Activated CD8-positive, alpha-beta T cell treated with anti-CD3 and anti-CD28 coated beads for 36 hours (primary cell): ENCODE results near the gene PSMC3IP. TPM values are rescaled to one million over a fixed set of nuclear protein-coding genes. Genes with fewer than 3 reads are reported as not detected.

Experiments used
- ATAC-seq: fragments of 200-7000 bp; cut with Tn5 transposase; one replicate; pipeline ENCODE4 v1.10.0; 2021; ENCODE audit warnings: mild to moderate bottlenecking, moderate library complexity
- CTCF ChIA-PET: fragments of 350-600 bp; sonication (Branson Sonifier 250); formaldehyde crosslinking; loops from one replicate; lab custom pipeline; 2021; ENCODE audit warnings: antibody characterized with exemption; lab: Charles Lee
- POLR2A ChIA-PET: fragments of 350-600 bp; sonication (Branson Sonifier 250); formaldehyde crosslinking; loops from one replicate; lab custom pipeline; 2021; ENCODE audit warnings: antibody characterized with exemption; lab: Charles Lee
- DNase-seq: peaks from one replicate; pipeline ENCODE4 v3.0.0-alpha.2; 2020
- H3K27ac Mint-ChIP-seq: one replicate; pipeline ENCODE4 v1.8.0; 2021; ENCODE audit warnings: mild to moderate bottlenecking, mixed read lengths
- H3K27me3 Mint-ChIP-seq: one replicate; pipeline ENCODE4 v1.8.0; 2021; ENCODE audit warnings: mixed read lengths
- H3K36me3 Mint-ChIP-seq: one replicate; pipeline ENCODE4 v1.8.0; 2021; ENCODE audit warnings: low read depth, mixed read lengths
- H3K4me1 Mint-ChIP-seq: one replicate; pipeline ENCODE4 v1.8.0; 2021; ENCODE audit warnings: low read depth, mixed read lengths
- H3K4me3 Mint-ChIP-seq: one replicate; pipeline ENCODE4 v1.8.0; 2021; ENCODE audit warnings: mild to moderate bottlenecking, moderate library complexity, mixed read lengths
- H3K9me3 Mint-ChIP-seq: one replicate; pipeline ENCODE4 v1.8.0; 2021; ENCODE audit warnings: mixed read lengths
- CTCF ChIP-seq: fragments of 200-600 bp; IDR thresholded peaks from one replicate; pipeline ENCODE4 v1.8.0; 2022; ENCODE audit warnings: antibody characterized with exemption, mild to moderate bottlenecking
- intact Hi-C: fragments of 100-400 bp; cut with micrococcal nuclease; formaldehyde crosslinking; loops from one replicate; pipeline ENCODE4 v1.10.0; 2022
- total RNA-seq, 2 experiments: library from RNA; stranded (reverse); gene quantifications; one replicate each; pipeline ENCODE4 v1.2.3, GENCODE V29; 2021

Gene PSMC3IP
- total RNA-seq, 2 experiments from 2014 or later: 18.1 to 21.4 TPM

- Mint-ChIP-seq H3K27me3 (no peaks in the 10 kb centered on the region), H3K4me1 (peaks cover 32% of the 10 kb centered on the region), H3K9me3 (no peaks in the 10 kb centered on the region), H3K4me3 (peak within 1 kb of the TSS; percentile 99), H3K27ac (peak within 1 kb of the TSS; percentile 97), H3K36me3 (peaks cover 23% of the 10 kb centered on the region)
- TF ChIP-seq CTCF: no peak
- ATAC-seq (peak; percentile 95), DNase-seq (peak; percentile 99)
- intact Hi-C loops: no loop called here
- POLR2A ChIA-PET: interaction anchor here (0.6 to 2.0 kb wide), 11 partner anchors 9 to 224 kb away, joined by 3 to 12 read pairs (median 4); partner anchors contain the start of gene PSMC3IP
- CTCF ChIA-PET: interaction anchor here (0.6 to 3.3 kb wide), 11 partner anchors 9 to 389 kb away, joined by 3 to 33 read pairs (median 4); partner anchors contain the start of genes PSMC3IP and RPL27
These were observed 31.8 kb upstream of the PSMC3IP start, which contains the start of the genes RETREG3 and TUBG1 for GRCh38 chr17:42609182-42609813. Gene RETREG3 (minus strand): TSS chr17:42609374. CDS start chr17:42609324, 50 bp downstream. Gene TUBG1 (plus strand): TSS chr17:42609683. CDS start chr17:42609738, 55 bp downstream.

DNA sequence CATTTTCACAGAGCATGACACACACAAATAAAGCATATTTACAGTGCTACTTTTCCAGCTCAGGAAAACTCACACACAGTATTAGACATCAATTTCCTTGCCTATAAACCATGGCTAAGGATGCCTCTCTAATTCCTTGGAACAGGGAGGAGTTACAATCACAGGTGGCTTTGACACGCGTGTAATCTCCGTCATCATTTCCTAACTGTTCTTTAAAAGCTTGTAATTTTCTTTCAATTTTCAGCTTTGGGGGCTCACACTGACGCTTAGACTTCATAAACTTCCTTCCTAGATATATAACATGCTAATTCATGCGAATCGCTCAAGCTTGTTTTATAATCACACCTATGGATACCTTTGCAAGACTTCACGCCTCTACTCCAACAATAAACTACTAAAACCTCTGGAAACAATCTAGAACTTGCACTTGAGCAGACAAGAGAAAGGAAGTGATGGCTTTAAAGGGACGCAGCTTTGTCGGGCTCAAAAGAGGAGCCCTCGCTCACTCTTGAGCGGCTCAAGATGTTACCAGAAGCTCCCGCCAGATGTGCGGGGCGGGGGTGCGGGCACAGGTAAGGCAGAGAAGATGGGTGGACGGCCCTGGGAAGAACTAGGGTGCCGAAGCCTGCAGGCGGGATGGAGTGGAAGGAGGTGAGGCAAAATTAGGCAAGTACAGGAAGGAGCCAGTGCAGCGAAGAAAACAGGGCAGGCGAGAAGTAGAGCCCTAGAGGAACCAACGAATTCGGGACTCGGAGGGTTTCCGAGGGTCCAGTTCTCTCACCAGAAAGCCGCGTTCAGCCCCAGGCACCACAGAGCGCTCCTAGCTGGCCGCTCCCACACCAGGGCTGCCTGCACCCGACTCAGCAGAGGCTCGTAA, 31.0 kb upstream of the PSMC3IP start:
- DNase-seq (peak; percentile 34), ATAC-seq (peak; percentile 51)
- Mint-ChIP-seq H3K36me3 (peaks cover 15% of the 10 kb centered on the region), H3K27me3 (no peaks in the 10 kb centered on the region), H3K4me1 (peaks cover 36% of the 10 kb centered on the region), H3K27ac (peak overlapping the region; percentile 97), H3K4me3 (peak overlapping the region; percentile 99), H3K9me3 (no peaks in the 10 kb centered on the region)
- TF ChIP-seq CTCF: no peak
- ChIA-PET CTCF (interaction anchor here (0.6 to 3.3 kb wide), 13 partner anchors 8 to 389 kb away, joined by 3 to 33 read pairs (median 4); partner anchors contain the start of genes PSMC3IP, RPL27 and TUBG2), POLR2A (interaction anchor here (0.6 to 2.0 kb wide), 17 partner anchors 8 to 165 kb away, joined by 3 to 12 read pairs (median 4); partner anchors contain the start of gene PSMC3IP)
- intact Hi-C loops: no loop called here

DNA sequence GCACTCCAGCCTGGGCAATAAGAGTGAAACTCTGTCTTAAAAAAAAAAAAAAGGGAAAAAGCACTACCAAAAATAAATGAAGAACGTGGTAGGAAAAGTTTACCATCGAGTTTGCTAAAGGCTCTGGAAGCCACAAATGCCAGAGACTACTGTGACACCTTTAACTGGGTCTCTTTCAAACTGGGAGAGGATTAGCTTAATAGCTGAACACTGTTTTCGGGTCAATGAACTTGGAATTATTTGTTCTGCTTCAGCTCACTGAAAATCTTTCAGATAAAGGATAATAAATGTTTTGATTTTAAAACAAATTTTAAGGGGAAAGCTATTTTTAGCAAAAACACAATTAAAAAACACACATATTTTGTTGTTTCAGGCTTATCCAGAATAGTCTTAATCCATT, 30.2 kb upstream of the PSMC3IP start:
- DNase-seq (no peak), ATAC-seq (no peak)
- intact Hi-C loops: no loop called here
- ChIA-PET POLR2A (interaction anchor here (0.6 to 1.6 kb wide), 8 partner anchors 9 to 77 kb away, joined by 3 to 9 read pairs (median 4); no protein-coding TSS in a partner anchor), CTCF (interaction anchor here (1.3 to 3.3 kb wide), 7 partner anchors 10 to 321 kb away, joined by 3 to 33 read pairs (median 6); partner anchors contain the start of genes PSMC3IP and TUBG2)
- Mint-ChIP-seq H3K27me3 (no peaks in the 10 kb centered on the region), H3K4me3 (peak overlapping the region; percentile 99), H3K4me1 (peaks cover 42% of the 10 kb centered on the region), H3K36me3 (peaks cover 19% of the 10 kb centered on the region), H3K9me3 (no peaks in the 10 kb centered on the region), H3K27ac (peak overlapping the region; percentile 97)
- TF ChIP-seq CTCF: no peak

DNA sequence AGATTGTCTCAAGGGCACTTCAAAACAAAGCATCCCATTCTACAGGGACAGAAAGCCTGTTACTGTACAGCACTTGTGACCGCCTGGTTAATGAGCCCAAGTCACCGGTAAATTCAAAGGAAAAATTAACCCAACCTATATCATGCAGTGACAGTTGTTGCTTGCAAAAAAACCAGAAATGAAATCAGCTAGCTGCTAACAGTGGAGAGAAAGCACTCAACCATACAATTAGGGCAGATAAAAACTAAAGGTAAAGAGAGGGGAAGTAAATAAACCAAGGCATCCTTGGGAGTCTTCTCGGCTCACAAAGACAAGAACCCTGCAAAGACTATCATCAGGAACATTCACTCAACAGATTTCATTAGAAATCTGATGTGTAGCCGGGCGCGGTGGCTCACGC, 25.8 kb upstream of the PSMC3IP start:
- TF ChIP-seq CTCF: no peak
- no peak overlapping the region for H3K4me3 Mint-ChIP-seq
- H3K36me3 Mint-ChIP-seq: peaks cover 7% of the 10 kb centered on the region
- no peak for ATAC-seq
- no peaks in the 10 kb centered on the region for H3K9me3 Mint-ChIP-seq
- peaks cover 53% of the 10 kb centered on the region for H3K4me1 Mint-ChIP-seq
- no peak for DNase-seq
- ChIA-PET CTCF (interaction anchor here (6.1 kb wide), 1 partner anchor 25 kb away, joined by 46 read pairs; the partner anchor contains the start of gene PSMC3IP), POLR2A (no interaction called here)
- H3K27me3 Mint-ChIP-seq: no peaks in the 10 kb centered on the region
- H3K27ac Mint-ChIP-seq: peak overlapping the region; percentile 16
- intact Hi-C loops: no loop called here
